SU-DHL-6 (cell line): Measurements from ENCODE around the gene LAMA3.

Source experiments
- CTCF ChIP-seq: fragments of 200-600 bp; sonication (generic); IDR thresholded peaks from one replicate; pipeline ENCODE4 v1.5.1; 2017; ENCODE audit warnings: antibody characterized with exemption, mild to moderate bottlenecking, low read length, moderate library complexity; ENCODE audit not compliant: insufficient read depth, poor library complexity, severe bottlenecking
- EZH2phosphoT487 ChIP-seq: fragments of 200-600 bp; sonication (generic), shearing (Covaris generic); conservative IDR thresholded peaks from 2 replicates; pipeline ENCODE4 v1.6.1; 2018; ENCODE audit warnings: mild to moderate bottlenecking, antibody characterized with exemption, low read length, moderate library complexity, mixed read lengths

- TF ChIP-seq CTCF: no peak
- TF ChIP-seq EZH2phosphoT487: no peak
Observed at GRCh38 chr18:23927821-23928746, 238.8 kb downstream of the LAMA3 start.
